GM21360 (cell line): ENCODE measurements around the gene IRX5.

ENCODE experiments used
- ATAC-seq: cut with Tn5 transposase; IDR thresholded peaks from one replicate; pipeline ENCODE4 v1.9.1; 2021; ENCODE audit warnings: mild to moderate bottlenecking, moderate library complexity; ENCODE audit not compliant: unreplicated experiment

IRX5 gene

DNA sequence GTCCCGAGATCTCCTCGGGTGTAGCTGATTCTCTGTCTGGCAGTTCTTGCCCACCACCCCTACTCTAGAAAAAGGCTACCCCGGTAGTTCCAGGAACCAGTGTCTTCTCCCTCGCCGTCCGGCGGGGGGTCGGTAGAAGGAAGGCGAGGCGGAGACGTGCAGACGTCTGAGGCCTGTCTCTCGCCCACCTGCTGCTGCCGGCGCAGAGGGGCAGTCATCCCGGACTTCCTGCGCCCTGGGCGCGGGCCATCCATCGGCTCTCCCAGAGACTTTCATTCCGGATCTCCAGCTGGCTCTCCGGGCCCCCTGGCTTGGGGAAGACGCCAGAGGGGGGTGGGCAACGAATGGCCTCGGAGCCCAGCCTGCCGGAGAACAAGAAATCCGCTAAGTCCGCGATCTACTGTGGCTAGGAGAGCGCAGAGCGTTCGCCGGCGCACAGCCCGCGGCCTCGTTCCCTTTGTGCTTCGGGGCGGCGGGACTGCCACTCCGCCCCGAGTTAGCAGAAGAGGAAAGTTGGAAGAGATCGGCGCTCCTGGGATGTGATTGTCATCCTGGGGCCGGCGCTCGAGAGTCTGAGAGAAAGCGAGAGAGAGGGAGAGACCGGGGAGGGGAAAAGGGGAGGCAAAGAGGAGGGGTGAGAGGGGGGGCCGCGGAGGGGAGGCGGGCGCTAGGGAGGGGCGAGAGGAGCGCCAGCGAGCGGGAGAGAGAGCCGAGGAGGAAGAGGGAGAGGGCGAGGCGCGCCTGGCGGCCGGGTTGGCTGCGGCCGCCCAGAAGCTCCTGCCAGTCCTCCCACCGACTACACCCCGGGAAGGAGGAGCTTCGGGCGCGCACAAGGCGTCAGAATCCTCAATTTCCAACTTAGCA is at the start of gene IRX5:
Gene IRX5, plus strand, starts transcription at position 861 of the 864 bp plus-strand sequence. CDS start 334 bp downstream, outside the sequence.
- ATAC-seq, result peak; percentile 29

GRCh38 chr16:54882556-54882955 is 48.1 kb upstream of the IRX5 start:
- no peak for ATAC-seq

GRCh38 chr16:54883358-54883757 is 47.3 kb upstream of the IRX5 start:
- no peak for ATAC-seq

- no peak for ATAC-seq
Measured at GRCh38 chr16:54886078-54886477, 44.6 kb upstream of the IRX5 start.

DNA sequence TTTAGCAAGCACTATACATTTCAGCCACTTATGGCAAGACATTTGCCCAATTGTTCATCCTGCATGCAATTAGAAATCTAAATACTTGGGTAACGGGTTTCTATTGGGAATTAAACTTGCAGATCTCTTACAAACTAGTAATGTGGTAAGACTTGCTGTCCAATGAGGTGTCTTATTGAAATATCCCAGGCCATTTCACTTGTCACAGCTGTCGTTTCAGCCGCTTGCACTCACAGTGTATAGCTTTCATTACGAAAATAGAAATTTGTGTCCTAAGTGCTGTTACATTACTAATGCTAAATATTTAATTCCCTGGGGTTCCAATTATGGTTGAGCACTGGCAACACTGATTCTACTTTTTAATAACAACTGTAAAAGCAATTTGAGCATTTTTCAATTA is 40.3 kb upstream of the IRX5 start:
- no peak for ATAC-seq

DNA sequence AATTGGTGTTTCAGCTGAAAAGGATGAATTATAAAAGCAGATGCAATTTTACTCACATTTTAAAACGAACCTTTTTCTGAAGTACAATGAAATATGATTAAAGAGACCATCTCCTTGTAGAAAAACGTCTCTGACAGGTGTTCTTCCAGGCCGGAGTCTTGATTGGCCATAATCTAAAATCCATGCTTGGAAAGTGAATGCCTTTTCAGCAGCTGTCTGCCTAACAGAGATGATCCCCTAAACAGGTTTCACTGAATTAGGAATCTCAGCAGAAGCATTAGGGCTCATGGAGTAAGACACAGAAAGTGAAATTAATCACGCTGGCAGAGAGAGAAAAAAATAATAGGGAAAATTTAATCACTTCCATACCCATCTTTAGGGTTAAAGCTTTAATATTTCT is 39.3 kb upstream of the IRX5 start:
- ATAC-seq, result no peak

DNA sequence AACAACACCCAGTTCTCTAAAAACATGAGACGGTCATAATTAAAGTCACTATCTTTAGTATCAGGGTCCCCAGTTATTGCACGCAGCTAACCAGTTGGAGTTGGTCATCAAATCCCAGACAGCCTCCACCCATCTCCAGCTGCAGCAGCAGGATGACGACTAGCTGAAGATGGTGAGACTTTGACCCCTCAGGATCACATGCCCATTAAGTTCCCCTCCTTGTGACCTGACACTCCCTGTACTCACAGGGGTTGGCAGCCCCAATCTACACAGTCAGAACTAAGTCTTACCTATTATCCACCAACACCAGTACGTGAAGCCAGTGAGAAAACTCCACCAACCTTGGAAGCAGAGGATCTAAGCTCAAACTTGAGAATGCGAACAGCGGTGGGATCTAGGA is 37.7 kb upstream of the IRX5 start:
- ATAC-seq, result no peak

DNA sequence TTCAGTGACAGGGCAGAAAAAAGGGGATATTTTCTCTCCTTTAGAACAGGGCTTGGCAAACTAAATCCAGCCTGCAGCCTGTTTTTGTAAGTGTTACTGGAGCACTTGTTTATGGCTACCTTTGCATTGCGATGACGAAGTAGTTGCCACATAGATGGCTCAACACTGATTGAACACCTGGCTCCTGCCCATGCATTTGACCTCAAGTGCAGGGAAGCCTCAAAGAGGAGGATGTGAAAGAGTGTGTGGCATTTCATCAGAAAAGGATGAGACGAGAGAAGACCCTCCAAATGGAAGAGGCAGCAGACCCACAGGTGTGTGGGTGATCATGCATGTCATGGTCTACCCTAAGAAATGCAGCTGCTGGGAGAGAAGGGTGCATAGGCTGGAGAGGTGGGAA is 32.7 kb upstream of the IRX5 start:
- ATAC-seq, result no peak

- ATAC-seq, result no peak
Measured at GRCh38 chr16:54901606-54902005, 29.1 kb upstream of the IRX5 start.

- ATAC-seq, result no peak
Measured at GRCh38 chr16:54903047-54903446, 27.6 kb upstream of the IRX5 start.

- no peak for ATAC-seq
Measured at GRCh38 chr16:54911079-54911478, 19.6 kb upstream of the IRX5 start.

DNA sequence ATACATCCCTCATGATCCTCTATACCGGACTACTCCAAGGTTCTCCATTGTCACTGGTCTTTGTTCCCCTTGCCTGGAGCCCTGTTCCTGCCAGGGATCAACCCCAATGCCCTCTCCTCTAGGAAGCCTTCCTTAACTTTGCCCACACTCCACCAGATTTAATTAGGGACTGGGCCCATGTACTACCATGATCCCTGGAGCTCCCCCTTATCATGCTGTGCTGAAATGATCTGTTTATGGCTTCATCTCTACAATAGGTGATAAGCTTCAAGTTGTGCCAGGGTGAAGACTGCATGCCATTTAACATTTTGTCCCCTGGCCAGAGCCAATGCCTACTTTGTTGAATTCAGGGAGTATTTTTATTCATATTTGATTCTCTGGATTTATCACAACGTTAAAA is 17.9 kb upstream of the IRX5 start:
- no peak for ATAC-seq

GRCh38 chr16:54921206-54921824 is 9.3 kb upstream of the IRX5 start:
- no peak for ATAC-seq

- no peak for ATAC-seq
Measured at GRCh38 chr16:54923055-54923473, 7.6 kb upstream of the IRX5 start.

- ATAC-seq, result no peak
Measured at GRCh38 chr16:54923988-54924387, 6.7 kb upstream of the IRX5 start.

DNA sequence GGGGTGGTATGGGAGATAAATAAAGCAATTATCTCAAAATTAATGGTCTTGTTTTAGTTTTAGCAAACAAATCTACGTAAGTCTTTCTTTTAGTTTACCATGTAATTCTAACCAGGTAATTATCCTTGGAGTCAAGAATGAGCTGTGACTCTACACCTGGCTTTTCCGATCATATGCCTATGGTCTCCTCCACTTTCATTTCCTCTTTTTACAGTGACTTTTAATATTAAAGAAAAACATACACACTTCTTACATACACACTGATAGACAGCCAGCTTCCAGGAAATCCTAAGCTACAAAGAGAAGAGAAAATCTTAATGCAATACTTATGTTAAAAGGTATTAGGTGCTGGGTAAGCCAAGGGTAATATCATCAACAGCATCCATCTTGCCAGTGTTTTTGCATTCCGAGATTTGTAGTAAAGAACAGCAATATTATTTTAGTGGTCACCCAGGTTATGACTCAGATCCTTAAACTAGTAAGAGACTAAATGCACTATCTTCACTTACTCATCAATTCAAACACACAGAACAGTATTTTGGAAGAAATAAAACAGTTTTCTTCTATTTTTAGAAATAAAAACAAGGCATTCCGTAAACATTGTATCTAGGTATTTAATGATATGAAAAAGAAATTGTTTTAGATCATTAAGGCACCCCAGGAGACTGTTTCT is 4.4 kb upstream of the IRX5 start:
- no peak for ATAC-seq

DNA sequence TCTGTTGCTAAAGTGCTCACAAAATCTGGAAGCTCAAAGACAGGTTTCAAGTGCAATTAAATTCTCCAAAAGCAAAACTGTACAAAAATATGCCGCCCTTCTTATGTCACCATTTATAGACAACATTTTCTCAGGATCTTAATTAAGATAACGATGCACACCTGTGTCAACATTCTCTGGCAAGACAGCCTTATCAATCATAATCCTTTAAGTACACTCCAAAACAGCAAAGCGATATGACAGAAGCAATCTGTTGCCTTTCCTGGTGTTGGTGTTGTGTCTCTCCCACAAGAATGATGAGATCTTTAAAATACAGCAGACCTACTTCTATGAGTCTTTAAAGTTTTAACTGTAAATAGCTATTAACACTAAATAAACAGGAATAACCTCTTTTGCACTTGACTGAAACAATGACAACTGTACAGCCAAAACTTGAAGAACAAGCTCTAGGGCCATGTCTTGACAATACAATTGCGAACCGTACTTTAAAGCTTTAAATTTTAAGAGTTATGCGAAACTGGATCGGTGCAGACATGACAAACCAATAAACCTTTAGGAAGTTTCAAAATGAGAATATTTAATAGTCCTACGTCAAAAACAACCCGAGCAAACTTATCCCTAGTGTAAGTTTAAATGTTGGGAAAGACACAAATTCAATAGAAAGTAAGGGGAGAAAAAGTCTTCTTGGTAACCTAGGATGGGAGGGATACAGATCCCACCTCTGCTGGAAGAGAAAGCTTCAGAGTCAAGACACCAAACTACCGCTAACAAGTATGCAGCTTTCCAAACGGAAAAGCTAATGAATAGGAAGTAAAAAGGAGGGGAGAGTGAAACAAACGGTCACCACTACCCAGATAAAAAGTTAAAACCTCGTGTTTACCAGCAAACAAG is 3.3 kb upstream of the IRX5 start:
- no peak for ATAC-seq

GRCh38 chr16:54928016-54928356 is 2.7 kb upstream of the IRX5 start:
- ATAC-seq, result no peak

- peak; percentile 49 for ATAC-seq
Measured at GRCh38 chr16:54928411-54929089, 2.1 kb upstream of the IRX5 start.
